CD4-positive, CD25-positive, alpha-beta regulatory T cell (primary cell): ENCODE measurements around the gene STAT6. TPM values are rescaled to one million over a fixed set of nuclear protein-coding genes. Genes with fewer than 3 reads are reported as not detected.

Source experiments
- ATAC-seq, 2 donors: fragments of 150-1000 bp; cut with Tn5 transposase; one replicate each; pipeline ENCODE4 v1.10.0; 2021; ENCODE audit warnings: low read depth in 2 of 2, moderate number of reproducible peaks in 2 of 2, moderate library complexity in 1 of 2
- DNase-seq, 3 donors: peaks; one replicate each; pipeline versions ENCODE4 v3.0.0 to v3.0.0-alpha.2; 2012 to 2022; ENCODE audit warnings: mixed read lengths in 1 of 3
- H3K27ac ChIP-seq: one replicate; pipeline ENCODE4 v1.7.0; 2013; ENCODE audit warnings: mild to moderate bottlenecking, low read length; ENCODE audit not compliant: insufficient read depth, poor library complexity, severe bottlenecking
- H3K27me3 ChIP-seq: one replicate; pipeline ENCODE4 v1.7.0; 2013; ENCODE audit warnings: low read length; ENCODE audit not compliant: control insufficient read depth, insufficient read depth
- H3K36me3 ChIP-seq: one replicate; pipeline ENCODE4 v1.7.0; 2013; ENCODE audit warnings: mild to moderate bottlenecking, low read length, moderate library complexity; ENCODE audit not compliant: control insufficient read depth, insufficient read depth
- H3K4me1 ChIP-seq: 2 replicates; pipeline ENCODE4 v1.7.0; 2013; ENCODE audit warnings: mild to moderate bottlenecking, low read length; ENCODE audit not compliant: insufficient read depth, control insufficient read depth, poor library complexity, severe bottlenecking
- H3K4me3 ChIP-seq: one replicate; pipeline ENCODE4 v1.7.0; 2013; ENCODE audit warnings: low read depth, mild to moderate bottlenecking, low read length, moderate library complexity
- H3K9me3 ChIP-seq, 2 experiments: 1 replicate in 1 of 2; 2 replicates in 1 of 2; pipeline ENCODE4 v1.7.0; 2013; ENCODE audit warnings: low read length in 2 of 2, mild to moderate bottlenecking in 1 of 2, moderate library complexity in 1 of 2; ENCODE audit not compliant: control insufficient read depth in 2 of 2
- H3K27ac Mint-ChIP-seq, 3 donors: one replicate each; pipeline ENCODE4 v1.8.0; 2020 to 2022; ENCODE audit warnings: mild to moderate bottlenecking in 3 of 3, mixed read lengths in 3 of 3, moderate library complexity in 2 of 3
- H3K27me3 Mint-ChIP-seq: one replicate; pipeline ENCODE4 v1.8.0; 2022; ENCODE audit warnings: mild to moderate bottlenecking, mixed read lengths
- H3K36me3 Mint-ChIP-seq: one replicate; pipeline ENCODE4 v1.8.0; 2020; ENCODE audit warnings: mixed read lengths
- H3K4me1 Mint-ChIP-seq, 4 donors: one replicate each; pipeline ENCODE4 v1.8.0; 2020 to 2022; ENCODE audit warnings: mixed read lengths in 4 of 4, mild to moderate bottlenecking in 1 of 4
- H3K4me3 Mint-ChIP-seq, 4 donors: one replicate each; pipeline ENCODE4 v1.8.0; 2020 to 2022; ENCODE audit warnings: mild to moderate bottlenecking in 4 of 4, mixed read lengths in 4 of 4, moderate library complexity in 3 of 4
- H3K9me3 Mint-ChIP-seq, 7 donors: one replicate each; pipeline ENCODE4 v1.8.0; 2020 to 2022; ENCODE audit warnings: mixed read lengths in 7 of 7, mild to moderate bottlenecking in 3 of 7, moderate library complexity in 2 of 7
- polyA plus RNA-seq, 4 donors: library from polyadenylated mRNA; unstranded; fragments of 300-500 nt; fragmentation: Illumina TruSeq; gene quantifications; one replicate each; pipeline ENCODE4 v1.2.3, GENCODE V29; 2021
- total RNA-seq: library from RNA; stranded (reverse); gene quantifications from one replicate; pipeline ENCODE4 v1.2.3, GENCODE V29; 2022

The STAT6 gene
- total and polyA plus RNA-seq, 5 donors from 2014 or later, result 69.2 to 215 (median 77.5) TPM

- DNase-seq, result no peak
- no peak for ATAC-seq
- H3K36me3 ChIP-seq, result peaks cover 59% of the 10 kb centered on the region
- Mint-ChIP-seq H3K9me3 (no peaks in the 10 kb centered on the region), H3K27ac (peak overlapping the region in 2 of 3 donors; percentile 20 to 83), H3K27me3 (no peaks in the 10 kb centered on the region), H3K4me3 (no peak overlapping the region), H3K4me1 (peaks cover 4 to 43% (median 11%) of the 10 kb centered on the region in 4 donors), H3K36me3 (peaks cover 26% of the 10 kb centered on the region)
- no peaks in the 10 kb centered on the region for H3K27me3 ChIP-seq
- H3K4me1 ChIP-seq, result peaks cover 7% of the 10 kb centered on the region
- H3K27ac ChIP-seq, result no peak overlapping the region
- no peaks in the 10 kb centered on the region for H3K9me3 ChIP-seq
- no peak overlapping the region for H3K4me3 ChIP-seq
Observed at GRCh38 chr12:57098546-57098945, 12.6 kb downstream of the STAT6 start.

DNA sequence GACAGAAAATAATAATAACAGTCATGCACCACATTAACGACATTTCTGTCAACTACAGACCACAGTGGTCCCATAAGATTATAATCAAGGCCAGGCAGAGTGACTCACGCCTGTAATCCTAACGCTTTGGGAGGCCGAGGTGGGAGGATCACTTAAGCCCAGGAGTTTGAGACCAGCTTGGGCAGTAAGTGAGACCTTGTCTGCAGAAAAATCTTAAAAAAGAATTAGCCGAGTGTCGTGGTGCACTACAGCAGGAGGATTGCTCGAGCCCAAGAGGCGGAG lies 13.7 kb downstream of the STAT6 start:
- H3K27ac Mint-ChIP-seq, result peak overlapping the region in 2 of 3 donors; percentile 14 to 81
- peaks cover 30% of the 10 kb centered on the region for H3K36me3 Mint-ChIP-seq
- no peak overlapping the region for H3K27ac ChIP-seq

DNA sequence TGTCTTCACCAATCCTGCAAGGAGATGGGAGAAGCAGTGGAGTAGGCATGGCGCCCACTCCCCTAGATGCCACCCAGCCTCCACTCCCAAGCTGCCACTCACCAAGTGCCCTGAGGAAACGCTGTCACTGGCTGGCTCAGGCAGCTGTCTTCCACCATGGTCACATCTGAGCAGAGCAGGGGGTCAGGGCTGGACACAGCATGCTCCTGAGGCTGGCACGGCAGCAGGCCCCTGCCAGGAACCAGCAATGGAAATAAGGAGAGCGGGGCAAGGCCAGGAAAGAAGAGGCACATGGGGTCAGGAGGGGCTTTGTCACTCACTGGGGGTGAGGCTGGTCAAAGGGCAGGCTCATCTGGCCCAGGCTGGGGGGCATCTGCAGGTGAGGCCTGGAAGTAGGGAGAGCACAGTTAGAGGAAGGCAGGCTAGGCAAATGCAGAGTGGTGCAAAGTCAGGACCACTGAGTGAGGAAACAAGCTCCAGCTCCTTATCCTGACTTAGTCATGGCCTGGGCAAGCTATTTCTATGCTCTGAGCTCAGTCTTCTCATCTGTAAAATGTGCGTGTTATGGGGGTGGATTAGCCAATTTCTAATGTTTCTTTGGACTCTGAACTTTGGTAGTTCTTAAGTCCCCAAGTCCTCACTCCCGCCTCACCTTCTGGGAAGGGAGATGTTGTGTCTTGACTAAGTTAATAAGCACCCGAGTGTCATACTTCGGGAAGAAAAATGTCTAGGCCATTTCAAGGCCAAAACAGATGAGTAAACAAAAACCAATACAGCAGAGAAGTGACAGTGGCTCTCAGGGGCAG lies 14.2 kb downstream of the STAT6 start:
- Histone ChIP-seq H3K4me1 (peaks cover 21% of the 10 kb centered on the region), H3K27ac (no peak overlapping the region), H3K36me3 (peaks cover 55% of the 10 kb centered on the region), H3K27me3 (no peaks in the 10 kb centered on the region), H3K4me3 (no peak overlapping the region), H3K9me3 (no peaks in the 10 kb centered on the region)
- Mint-ChIP-seq H3K4me3 (no peak overlapping the region), H3K27me3 (no peaks in the 10 kb centered on the region), H3K36me3 (peaks cover 32% of the 10 kb centered on the region), H3K4me1 (peaks cover 4 to 55% (median 19%) of the 10 kb centered on the region in 4 donors), H3K27ac (peak overlapping the region in 2 of 3 donors; percentile 14 to 36), H3K9me3 (no peaks in the 10 kb centered on the region)
- ATAC-seq (no peak), DNase-seq (no peak)

More for the DNA sequence above, 13.7 kb downstream of the STAT6 start:
- Mint-ChIP-seq H3K9me3 (no peaks in the 10 kb centered on the region), H3K4me3 (no peak overlapping the region), H3K4me1 (peaks cover 4 to 53% (median 18%) of the 10 kb centered on the region in 4 donors), H3K27me3 (no peaks in the 10 kb centered on the region)
- DNase-seq (no peak), ATAC-seq (no peak)
- Histone ChIP-seq H3K4me3 (no peak overlapping the region), H3K36me3 (peaks cover 56% of the 10 kb centered on the region), H3K27me3 (no peaks in the 10 kb centered on the region), H3K4me1 (peaks cover 18% of the 10 kb centered on the region), H3K9me3 (no peaks in the 10 kb centered on the region)

DNA sequence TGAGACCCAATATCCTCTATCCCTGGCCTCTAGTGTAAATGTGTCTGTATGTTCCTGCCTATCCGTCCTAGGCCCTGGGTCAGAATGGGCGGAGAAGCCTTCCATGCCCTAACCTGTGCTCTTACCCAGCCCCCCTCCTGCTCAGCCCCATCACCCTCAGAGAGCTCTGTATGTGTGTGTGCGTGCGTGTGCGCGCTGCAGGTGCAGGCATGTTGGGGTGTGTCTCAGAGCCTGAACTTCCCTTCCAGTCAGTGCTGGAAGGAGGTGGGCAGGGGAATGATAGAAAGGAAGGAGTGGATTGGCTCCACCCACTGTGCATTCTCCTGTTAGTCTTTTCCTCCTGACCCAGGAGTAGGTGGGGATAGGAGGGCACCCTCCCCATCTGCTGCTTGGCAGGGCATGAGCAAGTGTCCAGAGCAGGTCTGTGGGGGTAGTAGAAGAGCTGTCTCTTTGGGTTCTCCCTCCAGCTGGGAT lies 15.0 kb downstream of the STAT6 start:
- no peak overlapping the region for H3K27ac Mint-ChIP-seq
- H3K27ac ChIP-seq, result no peak overlapping the region
- H3K36me3 ChIP-seq, result peaks cover 52% of the 10 kb centered on the region
- peaks cover 29% of the 10 kb centered on the region for H3K4me1 ChIP-seq
- H3K36me3 Mint-ChIP-seq, result peaks cover 32% of the 10 kb centered on the region
- H3K4me3 ChIP-seq, result no peak overlapping the region
- H3K4me3 Mint-ChIP-seq, result peak overlapping the region in 2 of 4 donors; percentile 2 to 40
- H3K9me3 ChIP-seq, result no peaks in the 10 kb centered on the region
- H3K9me3 Mint-ChIP-seq, result no peaks in the 10 kb centered on the region
- no peaks in the 10 kb centered on the region for H3K27me3 ChIP-seq
- ATAC-seq (no peak), DNase-seq (no peak)
- H3K4me1 Mint-ChIP-seq, result peaks cover 4 to 60% (median 19%) of the 10 kb centered on the region in 4 donors
- H3K27me3 Mint-ChIP-seq, result no peaks in the 10 kb centered on the region

DNA sequence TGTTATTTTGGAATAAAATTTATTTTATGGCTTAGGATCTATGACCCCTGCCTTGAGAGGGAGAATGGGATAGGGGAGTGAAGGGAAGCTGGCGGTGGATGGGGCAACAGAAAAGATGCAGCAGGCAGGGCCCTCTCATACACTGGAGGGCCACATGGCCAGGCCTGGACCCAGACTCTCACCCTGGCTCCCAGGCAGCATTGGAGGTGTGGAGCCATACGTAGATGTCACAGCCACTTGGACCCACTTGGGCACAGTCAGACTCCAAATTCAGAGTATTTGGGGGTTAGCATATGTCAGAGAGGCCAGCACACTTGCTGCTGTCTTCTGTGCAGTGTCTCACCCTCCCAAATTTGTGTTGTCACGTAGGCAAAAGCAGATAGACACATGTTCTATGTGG lies 15.7 kb downstream of the STAT6 start:
- no peak overlapping the region for H3K27ac ChIP-seq
- H3K27ac Mint-ChIP-seq, result peak overlapping the region in 1 of 3 donors; percentile 68
- no peaks in the 10 kb centered on the region for H3K9me3 ChIP-seq
- ATAC-seq (no peak), DNase-seq (no peak)
- H3K27me3 ChIP-seq, result no peaks in the 10 kb centered on the region
- peaks cover 33% of the 10 kb centered on the region for H3K36me3 Mint-ChIP-seq
- peak overlapping the region in 1 of 4 donors; percentile 2 for H3K4me3 Mint-ChIP-seq
- H3K9me3 Mint-ChIP-seq, result no peaks in the 10 kb centered on the region
- H3K36me3 ChIP-seq, result peaks cover 52% of the 10 kb centered on the region
- H3K27me3 Mint-ChIP-seq, result no peaks in the 10 kb centered on the region
- H3K4me1 ChIP-seq, result peaks cover 35% of the 10 kb centered on the region
- no peak overlapping the region for H3K4me3 ChIP-seq
- H3K4me1 Mint-ChIP-seq, result peaks cover 4 to 66% (median 23%) of the 10 kb centered on the region in 4 donors

DNA sequence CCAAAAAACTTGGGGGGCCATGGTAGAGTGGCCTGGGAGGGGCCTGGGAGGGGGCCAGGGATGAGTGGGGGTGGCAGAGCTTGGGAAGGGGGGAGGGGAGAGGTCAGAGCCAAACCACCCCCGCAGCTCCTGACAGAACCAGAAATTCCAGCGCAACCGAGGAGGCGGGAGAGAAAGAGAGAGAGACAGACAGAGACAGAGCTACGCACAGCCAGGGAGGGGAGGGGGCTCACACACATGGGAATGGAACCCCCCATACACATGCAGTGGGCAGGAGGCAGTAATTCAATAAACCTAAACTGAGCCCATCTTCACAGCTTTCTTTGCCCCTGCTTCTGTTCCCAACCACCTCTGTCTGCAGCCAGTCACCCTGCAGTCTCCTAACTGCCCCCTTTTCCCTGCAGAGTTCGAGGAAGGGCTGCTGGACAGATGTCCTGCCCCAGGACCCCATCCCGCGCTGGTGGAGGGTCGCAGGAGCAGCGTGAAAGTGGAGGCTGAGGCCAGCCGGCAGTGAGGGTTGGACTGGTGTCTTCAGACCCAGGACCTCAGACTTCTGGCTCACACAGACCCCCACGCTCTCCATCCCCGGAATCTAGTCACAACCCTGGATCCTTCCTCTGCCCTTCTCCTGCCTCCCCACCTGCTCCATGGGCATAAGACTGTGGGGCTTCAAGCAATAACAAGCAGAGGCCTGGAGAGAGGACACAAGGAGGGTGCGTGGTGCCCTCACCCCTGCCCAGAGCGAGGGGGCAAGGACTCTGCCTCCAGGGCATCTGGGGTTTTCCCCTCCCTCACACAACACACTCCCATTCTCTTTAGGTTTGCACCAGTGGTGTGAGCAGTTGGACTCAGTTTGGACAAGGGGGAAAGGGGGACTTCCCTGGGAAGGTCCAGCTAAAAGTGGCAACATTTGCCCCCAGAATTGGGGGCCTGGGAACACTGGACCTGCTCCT lies 16.7 kb downstream of the STAT6 start:
- peak overlapping the region in 3 of 4 donors; percentile 28 to 82 (median 50) for H3K4me3 Mint-ChIP-seq
- peaks cover 4 to 68% (median 25%) of the 10 kb centered on the region in 4 donors for H3K4me1 Mint-ChIP-seq
- DNase-seq, result no peak

GRCh38 chr12:57093415-57094207 lies 17.6 kb downstream of the STAT6 start:
- H3K27ac ChIP-seq, result peak overlapping the region; percentile 68
- Mint-ChIP-seq H3K27me3 (no peaks in the 10 kb centered on the region), H3K36me3 (peaks cover 18% of the 10 kb centered on the region), H3K4me1 (peaks cover 4 to 66% (median 25%) of the 10 kb centered on the region in 4 donors), H3K4me3 (peak overlapping the region; percentile 33 to 82 (median 70)), H3K27ac (peak overlapping the region; percentile 68 to 96 (median 95)), H3K9me3 (no peaks in the 10 kb centered on the region)
- DNase-seq (peak; percentile 32 to 69 (median 51)), ATAC-seq (peak in 1 of 2 donors; percentile 31)
- H3K4me1 ChIP-seq, result peaks cover 49% of the 10 kb centered on the region
- H3K36me3 ChIP-seq, result peaks cover 36% of the 10 kb centered on the region
- H3K4me3 ChIP-seq, result no peak overlapping the region
- no peaks in the 10 kb centered on the region for H3K27me3 ChIP-seq
- no peaks in the 10 kb centered on the region for H3K9me3 ChIP-seq

More for the DNA sequence above, 16.7 kb downstream of the STAT6 start:
- H3K9me3 ChIP-seq, result no peaks in the 10 kb centered on the region
- Mint-ChIP-seq H3K27ac (peak overlapping the region; percentile 52 to 78 (median 68)), H3K27me3 (no peaks in the 10 kb centered on the region), H3K36me3 (peaks cover 25% of the 10 kb centered on the region), H3K9me3 (no peaks in the 10 kb centered on the region)
- peaks cover 44% of the 10 kb centered on the region for H3K4me1 ChIP-seq
- H3K27me3 ChIP-seq, result no peaks in the 10 kb centered on the region
- H3K4me3 ChIP-seq, result no peak overlapping the region
- H3K36me3 ChIP-seq, result peaks cover 44% of the 10 kb centered on the region
- ATAC-seq, result no peak
- peak overlapping the region; percentile 68 for H3K27ac ChIP-seq
